HepG2 (cell line): ENCODE results near the gene DNMT1.

ENCODE experiments used
- ATF2 ChIP-seq: sonication (generic); formaldehyde crosslinking; IDR thresholded peaks from 2 replicates; pipeline ENCODE4 v1.4.0; 2020; ENCODE audit warnings: missing genetic modification reagents
- CTCF ChIP-seq: sonication (generic); formaldehyde crosslinking; IDR thresholded peaks from 2 replicates; pipeline ENCODE4 v1.5.0; 2020; ENCODE audit warnings: mild to moderate bottlenecking, missing genetic modification reagents, moderate library complexity
- JUN ChIP-seq: sonication (generic); formaldehyde crosslinking; IDR thresholded peaks from 2 replicates; pipeline ENCODE4 v1.4.0; 2020; ENCODE audit warnings: mild to moderate bottlenecking, missing genetic modification reagents
- LBX2 ChIP-seq: sonication (generic); formaldehyde crosslinking; IDR thresholded peaks from 2 replicates; pipeline ENCODE4 v1.5.0; 2020; ENCODE audit warnings: missing genetic modification reagents, mild to moderate bottlenecking, borderline replicate concordance
- SMC3 ChIP-seq: IDR thresholded peaks from 2 replicates; pipeline ENCODE4 v1.6.1; 2011; ENCODE audit warnings: low read length, improper control_type of control experiment

- TF ChIP-seq CTCF (CRISPR knock-in tag) (no peak), LBX2 (CRISPR knock-in tag) (no peak), ATF2 (no peak), SMC3 (no peak), JUN (no peak)
These were observed 31.2 kb downstream of the DNMT1 start for GRCh38 chr19:10163536-10163935.
